OCI-LY1 (cell line): Measurements from ENCODE around the gene SYT5.

Source experiments
- EZH2 ChIP-seq: fragments of 200-600 bp; sonication (generic), shearing (Covaris generic); IDR thresholded peaks from 2 replicates; pipeline ENCODE4 v1.8.0; 2017; ENCODE audit warnings: borderline replicate concordance, mixed run types, mild to moderate bottlenecking, antibody characterized with exemption, low read length, moderate library complexity, mixed read lengths
- TF ChIP-seq, protein P1 (sequence below): fragments of 200-600 bp; sonication (generic), shearing (Covaris generic); IDR thresholded peaks from 2 replicates; pipeline ENCODE4 v1.5.1; 2017; ENCODE audit warnings: mild to moderate bottlenecking, antibody characterized with exemption, low read length, moderate library complexity, mixed read lengths

DNA sequence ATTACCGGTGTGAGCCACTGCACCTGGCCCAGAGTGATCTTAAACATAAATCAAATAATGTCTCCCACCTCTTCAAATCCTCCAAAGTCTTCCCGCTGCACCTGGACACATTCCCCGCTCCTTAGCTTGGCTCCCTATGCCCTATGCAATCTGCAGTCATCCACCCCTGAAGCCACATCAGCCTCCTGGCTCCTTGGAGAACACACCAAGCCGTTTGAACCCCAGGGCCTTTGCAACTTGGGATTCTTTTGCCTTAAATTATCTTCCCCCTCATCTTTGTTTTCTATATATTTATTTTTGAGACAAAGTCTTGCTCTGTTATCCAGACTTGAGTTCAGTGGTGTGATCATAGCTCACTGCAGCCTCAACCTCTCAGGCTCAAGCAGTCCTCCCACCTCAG is 11.0 kb downstream of the SYT5 start:
- TF ChIP-seq, protein P1, sequence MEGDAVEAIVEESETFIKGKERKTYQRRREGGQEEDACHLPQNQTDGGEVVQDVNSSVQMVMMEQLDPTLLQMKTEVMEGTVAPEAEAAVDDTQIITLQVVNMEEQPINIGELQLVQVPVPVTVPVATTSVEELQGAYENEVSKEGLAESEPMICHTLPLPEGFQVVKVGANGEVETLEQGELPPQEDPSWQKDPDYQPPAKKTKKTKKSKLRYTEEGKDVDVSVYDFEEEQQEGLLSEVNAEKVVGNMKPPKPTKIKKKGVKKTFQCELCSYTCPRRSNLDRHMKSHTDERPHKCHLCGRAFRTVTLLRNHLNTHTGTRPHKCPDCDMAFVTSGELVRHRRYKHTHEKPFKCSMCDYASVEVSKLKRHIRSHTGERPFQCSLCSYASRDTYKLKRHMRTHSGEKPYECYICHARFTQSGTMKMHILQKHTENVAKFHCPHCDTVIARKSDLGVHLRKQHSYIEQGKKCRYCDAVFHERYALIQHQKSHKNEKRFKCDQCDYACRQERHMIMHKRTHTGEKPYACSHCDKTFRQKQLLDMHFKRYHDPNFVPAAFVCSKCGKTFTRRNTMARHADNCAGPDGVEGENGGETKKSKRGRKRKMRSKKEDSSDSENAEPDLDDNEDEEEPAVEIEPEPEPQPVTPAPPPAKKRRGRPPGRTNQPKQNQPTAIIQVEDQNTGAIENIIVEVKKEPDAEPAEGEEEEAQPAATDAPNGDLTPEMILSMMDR: no peak
- TF ChIP-seq EZH2: no peak
